Sigmoid colon (tissue), 7 donors: ENCODE measurements around the gene ATP2B3. TPM values are rescaled to one million over a fixed set of nuclear protein-coding genes. Genes with fewer than 3 reads are reported as not detected.

Experiments used
- DNase-seq: peaks from one replicate; pipeline ENCODE4 v3.0.0-alpha.2; 2019
- H3K27ac ChIP-seq, 4 donors: fragments of 200-600 bp; sonication (generic); one replicate each; pipeline ENCODE4 v1.5.1; 2016 to 2019; ENCODE audit warnings: mild to moderate bottlenecking in 1 of 4
- H3K27me3 ChIP-seq, 3 donors: fragments of 200-600 bp; sonication (generic); one replicate each; pipeline ENCODE4 v1.5.1; 2019; ENCODE audit warnings: mild to moderate bottlenecking in 1 of 3
- H3K36me3 ChIP-seq, 4 donors: fragments of 200-600 bp; sonication (generic); one replicate each; pipeline ENCODE4 v1.5.1; 2016 to 2019
- H3K4me1 ChIP-seq, 4 donors: fragments of 200-600 bp; sonication (generic); one replicate each; pipeline ENCODE4 v1.5.1; 2017 to 2019
- H3K4me3 ChIP-seq, 4 donors: fragments of 200-600 bp; sonication (generic); one replicate each; pipeline ENCODE4 v1.5.1; 2017 to 2019; ENCODE audit warnings: mild to moderate bottlenecking in 2 of 4, moderate library complexity in 1 of 4
- H3K9me3 ChIP-seq, 4 donors: fragments of 200-600 bp in 3 of 4; sonication (generic) in 3 of 4; one replicate each; pipeline versions ENCODE4 v1.5.1 to v1.6.1; 2013 to 2019
- EP300 ChIP-seq, 4 donors: sonication (generic); formaldehyde crosslinking; IDR thresholded peaks; one replicate each; pipeline ENCODE4 v1.6.1; 2017; ENCODE audit warnings: antibody characterized with exemption in 4 of 4
- POLR2A ChIP-seq, 2 donors: fragments of 450-650 bp; IDR thresholded peaks; one replicate each; pipeline ENCODE4 v1.6.1; 2016; ENCODE audit warnings: antibody characterized with exemption in 2 of 2, mild to moderate bottlenecking in 2 of 2, moderate library complexity in 2 of 2
- POLR2AphosphoS5 ChIP-seq, 4 donors: sonication (generic); formaldehyde crosslinking; IDR thresholded peaks; one replicate each; pipeline ENCODE4 v1.6.1; 2017; ENCODE audit warnings: antibody characterized with exemption in 4 of 4
- WGBS, 2 donors: extraction: QIAGEN DNeasy Blood & Tissue Kit; methylation state at CpG; one replicate each; pipeline ENCODE4 v1.1.7; 2013; 5-methylcytosine and 5-hydroxymethylcytosine counted together
- intact Hi-C: fragments of 100-400 bp; cut with DNase I; formaldehyde crosslinking; loops from one replicate; pipeline ENCODE4 v1.15.1; 2023
- polyA plus RNA-seq, 3 donors: library from polyadenylated mRNA; stranded (reverse); fragments of 200-250 nt; gene quantifications; one replicate each; pipeline ENCODE4 v1.2.3, GENCODE V29; 2013
- total RNA-seq, 4 donors: library from RNA; depleted of rRNA; stranded (reverse); fragments of >200 nt; gene quantifications; one replicate each; pipeline ENCODE4 v1.1.0, GENCODE V29; 2016
- TF ChIP-seq, protein P1 (sequence below), 4 experiments: fragments of 450-650 bp in 3 of 4; fragments of 200-600 bp in 1 of 4; IDR thresholded peaks; one replicate each; pipeline ENCODE4 v1.5.1; 2016 to 2019; ENCODE audit warnings: antibody characterized with exemption in 4 of 4, mild to moderate bottlenecking in 3 of 4, moderate library complexity in 2 of 4
- donor health status: healthy with polysubstance abuse.
- donor health status: Bipolar disorder and iron deficiency.
- donor health status: healthy.

The ATP2B3 gene
- total and polyA plus RNA-seq, 7 donors = under 0.01 to 0.95 (median 0.26) TPM; not detected in 2

DNA sequence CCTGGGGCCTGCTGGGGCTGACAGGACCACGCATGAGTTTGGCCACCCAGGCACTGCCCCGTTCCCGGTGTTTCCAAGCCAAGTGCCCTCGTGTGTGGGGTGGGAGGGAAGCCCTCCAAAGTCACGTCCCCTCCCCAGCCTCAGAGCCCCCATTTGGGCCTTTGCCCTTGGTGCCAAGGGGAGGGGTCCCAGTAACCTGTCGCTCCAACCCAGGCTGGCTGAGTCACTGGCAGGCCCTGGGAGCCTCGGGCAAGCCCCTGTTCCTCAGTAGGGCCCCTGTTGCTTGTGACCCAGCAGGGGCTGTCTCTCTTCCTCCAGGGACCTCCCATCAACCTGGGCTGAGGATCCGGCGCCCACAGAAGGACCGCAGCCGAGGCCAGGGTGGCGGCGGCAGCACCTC is 36.4 kb upstream of the ATP2B3 start:
- intact Hi-C loops = no loop called here
- Histone ChIP-seq H3K36me3 (no peaks in the 10 kb centered on the region), H3K27me3 (no peaks in the 10 kb centered on the region), H3K27ac (no peak overlapping the region), H3K4me1 (no peaks in the 10 kb centered on the region), H3K9me3 (no peaks in the 10 kb centered on the region), H3K4me3 (no peak overlapping the region)
- no peak for DNase-seq
- TF ChIP-seq POLR2A (IDR thresholded peaks at IDR 0.05) (no peak), POLR2AphosphoS5 (IDR thresholded peaks at IDR 0.05) (no peak), EP300 (IDR thresholded peaks at IDR 0.05) (no peak)
- TF ChIP-seq, protein P1, sequence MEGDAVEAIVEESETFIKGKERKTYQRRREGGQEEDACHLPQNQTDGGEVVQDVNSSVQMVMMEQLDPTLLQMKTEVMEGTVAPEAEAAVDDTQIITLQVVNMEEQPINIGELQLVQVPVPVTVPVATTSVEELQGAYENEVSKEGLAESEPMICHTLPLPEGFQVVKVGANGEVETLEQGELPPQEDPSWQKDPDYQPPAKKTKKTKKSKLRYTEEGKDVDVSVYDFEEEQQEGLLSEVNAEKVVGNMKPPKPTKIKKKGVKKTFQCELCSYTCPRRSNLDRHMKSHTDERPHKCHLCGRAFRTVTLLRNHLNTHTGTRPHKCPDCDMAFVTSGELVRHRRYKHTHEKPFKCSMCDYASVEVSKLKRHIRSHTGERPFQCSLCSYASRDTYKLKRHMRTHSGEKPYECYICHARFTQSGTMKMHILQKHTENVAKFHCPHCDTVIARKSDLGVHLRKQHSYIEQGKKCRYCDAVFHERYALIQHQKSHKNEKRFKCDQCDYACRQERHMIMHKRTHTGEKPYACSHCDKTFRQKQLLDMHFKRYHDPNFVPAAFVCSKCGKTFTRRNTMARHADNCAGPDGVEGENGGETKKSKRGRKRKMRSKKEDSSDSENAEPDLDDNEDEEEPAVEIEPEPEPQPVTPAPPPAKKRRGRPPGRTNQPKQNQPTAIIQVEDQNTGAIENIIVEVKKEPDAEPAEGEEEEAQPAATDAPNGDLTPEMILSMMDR (IDR thresholded peaks at IDR 0.05) = no peak
- WGBS, 2 donors = 94 to 95% methylated on average over 13 of the region's 13 CpGs

DNA sequence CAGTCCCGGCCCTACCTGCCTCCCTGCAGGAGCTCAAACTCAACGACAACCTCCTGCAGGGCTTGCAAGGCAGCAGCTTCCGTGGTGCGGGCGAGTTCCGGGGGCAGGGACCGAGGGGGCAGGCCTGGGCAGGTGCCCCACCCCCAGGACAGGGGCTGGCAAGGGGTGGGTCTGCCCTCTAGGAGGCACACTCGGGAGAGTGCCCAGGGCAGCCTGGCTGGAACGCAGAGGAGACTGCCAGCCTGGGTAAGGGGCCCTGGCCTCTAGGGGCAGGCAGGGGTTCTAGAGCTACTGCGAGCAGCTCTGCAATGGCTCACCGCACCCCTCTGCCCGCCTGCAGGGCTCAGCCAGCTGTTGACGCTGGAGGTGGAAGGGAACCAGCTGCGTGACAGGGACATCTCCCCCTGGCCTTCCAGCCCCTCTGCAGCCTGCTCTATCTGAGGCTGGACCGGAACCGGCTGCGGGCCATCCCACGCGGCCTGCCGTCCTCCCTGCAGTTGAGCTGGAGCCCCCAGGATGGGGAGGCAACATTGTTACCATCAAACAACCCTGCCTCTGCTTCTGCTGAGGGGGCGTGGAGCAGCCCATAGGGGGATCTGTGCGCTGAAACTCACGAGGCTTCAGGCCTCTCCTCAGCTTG is 34.9 kb upstream of the ATP2B3 start:
- Histone ChIP-seq H3K36me3 (no peaks in the 10 kb centered on the region), H3K27ac (no peak overlapping the region), H3K4me1 (no peaks in the 10 kb centered on the region), H3K27me3 (no peaks in the 10 kb centered on the region), H3K9me3 (no peaks in the 10 kb centered on the region), H3K4me3 (no peak overlapping the region)
- TF ChIP-seq POLR2A (IDR thresholded peaks at IDR 0.05) = no peak
- TF ChIP-seq, protein P1 (IDR thresholded peaks at IDR 0.05) = no peak
- no peak for TF ChIP-seq POLR2AphosphoS5 (IDR thresholded peaks at IDR 0.05)
- no peak for TF ChIP-seq EP300 (IDR thresholded peaks at IDR 0.05)
- intact Hi-C loops = no loop called here
- DNase-seq = no peak
- WGBS, 2 donors = 87 to 90% methylated on average over 23 of the region's 23 CpGs

DNA sequence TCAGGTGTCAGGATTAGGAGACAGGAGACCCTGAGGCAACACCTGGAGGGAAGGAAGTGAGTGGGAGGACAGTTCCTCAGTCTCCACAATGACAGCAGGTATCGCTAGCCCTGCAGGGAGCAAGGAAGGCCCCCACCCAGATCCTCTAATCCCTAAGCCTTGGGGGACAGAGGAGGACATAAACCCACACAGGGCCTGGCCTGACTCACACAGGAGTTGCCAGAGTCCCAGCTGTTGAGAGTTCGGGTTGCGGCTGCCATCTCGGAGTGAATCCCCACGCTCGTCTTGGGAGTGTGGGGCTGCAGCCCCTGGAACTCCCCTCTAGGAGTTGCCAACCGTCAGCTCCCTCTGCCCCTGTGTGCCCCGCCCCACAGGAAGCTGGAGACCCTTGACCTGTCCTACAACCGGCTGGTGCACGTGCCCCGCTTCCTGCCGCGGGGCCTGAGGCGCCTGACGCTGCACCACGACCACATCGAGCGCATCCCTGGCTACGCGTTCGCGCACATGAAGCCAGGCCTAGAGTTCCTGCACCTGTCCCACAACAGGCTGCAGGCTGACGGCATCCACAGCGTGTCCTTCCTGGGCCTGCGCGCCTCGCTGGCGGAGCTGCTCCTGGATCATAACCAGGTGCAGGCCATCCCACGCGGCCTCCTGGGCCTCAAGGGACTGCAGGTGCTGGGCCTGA is 31.9 kb upstream of the ATP2B3 start:
- 61 to 86% methylated on average over 30 of the region's 30 CpGs for WGBS, 2 donors
- Histone ChIP-seq H3K27ac (no peak overlapping the region), H3K9me3 (no peaks in the 10 kb centered on the region), H3K4me1 (no peaks in the 10 kb centered on the region), H3K4me3 (no peak overlapping the region), H3K27me3 (no peaks in the 10 kb centered on the region), H3K36me3 (no peaks in the 10 kb centered on the region)
- no peak for DNase-seq
- TF ChIP-seq, protein P1 (IDR thresholded peaks at IDR 0.05) = no peak
- TF ChIP-seq POLR2AphosphoS5 (IDR thresholded peaks at IDR 0.05) (no peak), POLR2A (IDR thresholded peaks at IDR 0.05) (no peak), EP300 (IDR thresholded peaks at IDR 0.05) (no peak)
- intact Hi-C loops = no loop called here

DNA sequence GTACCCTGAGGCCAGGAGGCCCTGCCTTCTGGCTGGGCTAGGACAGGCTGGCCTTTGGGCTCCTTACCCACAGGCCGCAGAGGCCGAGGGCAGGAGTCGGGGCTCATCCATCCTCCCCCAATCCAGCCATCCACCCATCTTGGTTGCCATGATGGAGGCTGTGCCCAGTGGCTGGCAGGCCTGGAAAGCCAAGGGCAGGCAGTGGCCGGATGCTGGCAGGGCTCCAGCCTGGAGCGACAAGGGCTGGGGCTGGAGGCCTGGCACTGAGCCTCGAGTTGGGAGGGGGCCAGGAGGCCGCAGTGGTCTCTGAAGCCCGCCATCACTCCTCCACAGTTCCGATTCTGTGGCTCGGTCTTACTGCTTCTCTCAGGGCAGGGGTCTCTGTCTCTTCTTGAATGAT is 31.3 kb upstream of the ATP2B3 start:
- Histone ChIP-seq H3K36me3 (no peaks in the 10 kb centered on the region), H3K27ac (no peak overlapping the region), H3K4me1 (no peaks in the 10 kb centered on the region), H3K27me3 (no peaks in the 10 kb centered on the region), H3K9me3 (no peaks in the 10 kb centered on the region), H3K4me3 (no peak overlapping the region)
- intact Hi-C loops = no loop called here
- no peak for DNase-seq
- TF ChIP-seq, protein P1 (IDR thresholded peaks at IDR 0.05) = no peak
- no peak for TF ChIP-seq POLR2AphosphoS5 (IDR thresholded peaks at IDR 0.05)
- no peak for TF ChIP-seq EP300 (IDR thresholded peaks at IDR 0.05)
- no peak for TF ChIP-seq POLR2A (IDR thresholded peaks at IDR 0.05)
- WGBS, 2 donors = 83 to 89% methylated on average over 10 of the region's 10 CpGs
